Psoas muscle (tissue), 8 donors: ENCODE measurements around the gene CKAP5. TPM values are rescaled to one million over a fixed set of nuclear protein-coding genes. Genes with fewer than 3 reads are reported as not detected.
A peak's percentile ranks its signal among the peaks of the same experiment; 100 is the strongest.

Experiments
- ATAC-seq, 4 donors: fragments of 200-7000 bp; cut with Tn5 transposase; one replicate each; pipeline ENCODE4 v1.9.1; 2020; ENCODE audit warnings: moderate library complexity in 3 of 4, mild to moderate bottlenecking in 2 of 4
- DNase-seq, 2 donors: peaks; one replicate each; pipeline ENCODE4 v3.0.0-alpha.2; 2020
- H3K27ac ChIP-seq: fragments of 200-600 bp; one replicate; pipeline ENCODE4 v1.8.0; 2022
- H3K27me3 ChIP-seq, 3 donors: fragments of 200-600 bp in 1 of 3; one replicate each; pipeline versions ENCODE4 v1.6.1 to v1.8.0; 2013 to 2022; ENCODE audit warnings: low read length in 2 of 3, mild to moderate bottlenecking in 2 of 3, moderate library complexity in 1 of 3; ENCODE audit not compliant: insufficient read depth in 3 of 3
- H3K36me3 ChIP-seq, 2 donors: fragments of 200-600 bp in 1 of 2; one replicate each; pipeline versions ENCODE4 v1.6.1 to v1.8.0; 2013 to 2022; ENCODE audit warnings: low read depth in 1 of 2, mild to moderate bottlenecking in 1 of 2, moderate library complexity in 1 of 2; ENCODE audit not compliant: insufficient read depth in 1 of 2
- H3K4me1 ChIP-seq: fragments of 200-600 bp; one replicate; pipeline ENCODE4 v1.8.0; 2022
- H3K4me3 ChIP-seq: fragments of 200-600 bp; one replicate; pipeline ENCODE4 v1.8.0; 2022; ENCODE audit warnings: mild to moderate bottlenecking
- H3K9me3 ChIP-seq: fragments of 200-600 bp; one replicate; pipeline ENCODE4 v1.8.0; 2022
- WGBS, 3 donors: extraction: QIAGEN DNeasy Blood & Tissue Kit; methylation state at CpG; one replicate each; pipeline versions ENCODE4 v1.1.6 to v1.1.7; 2013; 5-methylcytosine and 5-hydroxymethylcytosine counted together
- intact Hi-C, 2 donors: fragments of 100-400 bp; cut with DNase I; formaldehyde crosslinking; loops; one replicate each; pipeline versions ENCODE4 v1.11.0 to v1.14.2; 2022
- polyA plus RNA-seq, 3 donors: library from polyadenylated mRNA; stranded (reverse); fragments of 200-250 nt; gene quantifications; one replicate each; pipeline ENCODE4 v1.2.3, GENCODE V29; 2013
- total RNA-seq, 4 donors: library from RNA; stranded (reverse); fragmentation: NEBNext Ultra II Directional in 2 of 4; extraction: Animal tissue kit (Norgen Biotek cat#: 25700) in 2 of 4; gene quantifications; one replicate each; pipeline versions ENCODE4 v1.2.1 to v1.2.4, GENCODE V29; 2021 to 2023
- TF ChIP-seq, protein P1 (sequence below): fragments of 200-600 bp; IDR thresholded peaks from one replicate; pipeline ENCODE4 v1.8.0; 2022; ENCODE audit warnings: antibody characterized with exemption
- donor health status: healthy with polysubstance abuse.
- donor health status: DM: no; HTN: no; CAD: no; lungs with moderate emphysema.
- donor health status: Bipolar disorder and iron deficiency.
- donor health status: healthy.
- donor health status: DM: yes; HTN: yes; CAD: no.
- donor health status: DM: no; HTN: no; CAD: no.
- donor health status: DM: no; HTN: no; CAD: no.
- donor health status: DM: yes; HTN: yes; CAD: no.

The CKAP5 gene
- total and polyA plus RNA-seq, 7 donors: 21.0 to 160 (median 86.4) TPM

DNA sequence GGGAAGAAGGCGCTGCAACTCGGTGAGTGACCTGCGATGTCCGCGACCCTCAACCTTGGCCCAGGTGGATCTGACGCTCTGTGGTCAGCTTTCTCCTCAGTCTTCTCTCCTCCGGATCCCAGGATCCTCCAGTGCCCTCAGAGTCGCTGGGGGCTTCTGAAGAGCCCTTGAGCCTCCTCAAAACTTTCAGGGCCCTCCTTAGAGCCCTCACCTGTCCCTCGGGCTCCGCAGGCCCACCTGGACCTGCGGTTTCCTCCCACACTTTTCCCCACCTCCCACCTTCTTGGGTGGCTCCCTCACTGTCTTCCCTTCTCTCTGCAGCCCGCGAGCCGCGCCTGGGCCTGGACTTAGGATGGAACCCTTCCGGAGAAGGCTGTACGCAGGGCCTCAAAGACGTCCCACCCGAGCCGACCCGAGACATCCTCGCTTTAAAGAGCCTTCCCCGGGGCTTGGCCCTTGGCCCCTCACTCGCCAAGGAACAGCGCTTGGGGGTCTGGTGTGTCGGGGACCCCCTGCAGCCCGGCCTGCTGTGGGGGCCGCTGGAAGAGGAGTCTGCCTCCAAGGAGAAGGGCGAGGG is 144.9 kb downstream of the CKAP5 start:
- no peaks in the 10 kb centered on the region for H3K9me3 ChIP-seq
- H3K4me1 ChIP-seq: peaks cover 50% of the 10 kb centered on the region
- 0 to 1% (median 1%) methylated on average over 29 of the region's 29 CpGs for WGBS, 3 donors
- peaks cover 9 to 48% of the 10 kb centered on the region in 2 donors for H3K36me3 ChIP-seq
- peak in 1 of 4 donors; percentile 0 for ATAC-seq
- H3K4me3 ChIP-seq: peak overlapping the region; percentile 99
- DNase-seq: no peak
- H3K27me3 ChIP-seq: no peaks in the 10 kb centered on the region
- intact Hi-C loops: no loop called here
- TF ChIP-seq, protein P1, sequence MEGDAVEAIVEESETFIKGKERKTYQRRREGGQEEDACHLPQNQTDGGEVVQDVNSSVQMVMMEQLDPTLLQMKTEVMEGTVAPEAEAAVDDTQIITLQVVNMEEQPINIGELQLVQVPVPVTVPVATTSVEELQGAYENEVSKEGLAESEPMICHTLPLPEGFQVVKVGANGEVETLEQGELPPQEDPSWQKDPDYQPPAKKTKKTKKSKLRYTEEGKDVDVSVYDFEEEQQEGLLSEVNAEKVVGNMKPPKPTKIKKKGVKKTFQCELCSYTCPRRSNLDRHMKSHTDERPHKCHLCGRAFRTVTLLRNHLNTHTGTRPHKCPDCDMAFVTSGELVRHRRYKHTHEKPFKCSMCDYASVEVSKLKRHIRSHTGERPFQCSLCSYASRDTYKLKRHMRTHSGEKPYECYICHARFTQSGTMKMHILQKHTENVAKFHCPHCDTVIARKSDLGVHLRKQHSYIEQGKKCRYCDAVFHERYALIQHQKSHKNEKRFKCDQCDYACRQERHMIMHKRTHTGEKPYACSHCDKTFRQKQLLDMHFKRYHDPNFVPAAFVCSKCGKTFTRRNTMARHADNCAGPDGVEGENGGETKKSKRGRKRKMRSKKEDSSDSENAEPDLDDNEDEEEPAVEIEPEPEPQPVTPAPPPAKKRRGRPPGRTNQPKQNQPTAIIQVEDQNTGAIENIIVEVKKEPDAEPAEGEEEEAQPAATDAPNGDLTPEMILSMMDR: no peak
- peak overlapping the region; percentile 99 for H3K27ac ChIP-seq

GRCh38 chr11:46700241-46701077 is 145.6 kb downstream of the CKAP5 start, which contains the start of the genes ARHGAP1 and ZNF408:
Gene ARHGAP1 (minus strand): TSS chr11:46700619. CDS start chr11:46696107, 4,512 bp downstream.
Gene ZNF408 (plus strand): TSS chr11:46701031. CDS start chr11:46701048, 17 bp downstream.
- intact Hi-C loops: no loop called here
- H3K4me1 ChIP-seq: peaks cover 56% of the 10 kb centered on the region
- 0% methylated on average over 41 to 44 of the region's 44 CpGs for WGBS, 3 donors

DNA sequence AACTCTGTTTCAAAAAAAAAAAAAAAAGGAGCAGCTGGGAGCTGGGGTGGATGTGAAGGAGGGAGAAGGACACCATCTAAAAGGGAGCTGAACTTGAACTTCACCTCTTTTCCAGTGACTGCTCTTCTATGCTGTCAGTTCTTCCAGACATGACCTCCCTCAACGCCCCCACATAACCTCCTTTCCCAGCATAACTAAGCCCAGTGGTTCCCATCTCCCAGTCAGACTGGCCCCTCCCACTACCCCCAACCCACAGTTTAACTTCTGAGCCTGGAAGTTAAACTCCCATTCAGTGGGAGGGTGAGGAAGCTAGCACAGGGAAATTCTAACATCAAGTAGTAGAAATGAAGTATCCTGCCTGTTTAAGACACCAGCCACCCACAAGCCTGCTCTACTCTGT is 147.5 kb downstream of the CKAP5 start:
- TF ChIP-seq, protein P1: no peak
- Histone ChIP-seq H3K36me3 (peaks cover 9 to 44% of the 10 kb centered on the region in 2 donors), H3K9me3 (no peaks in the 10 kb centered on the region), H3K27ac (no peak overlapping the region), H3K4me1 (peaks cover 56% of the 10 kb centered on the region), H3K4me3 (peak overlapping the region; percentile 99), H3K27me3 (no peaks in the 10 kb centered on the region)
- 32 to 60% (median 50%) methylated on average over 1 of the region's 1 CpG for WGBS, 3 donors
- no peak for ATAC-seq
- DNase-seq: no peak
- intact Hi-C loops: no loop called here

More at GRCh38 chr11:46700241-46701077, 145.6 kb downstream of the CKAP5 start, which contains the start of the genes ARHGAP1 and ZNF408:
- Histone ChIP-seq H3K9me3 (no peaks in the 10 kb centered on the region), H3K36me3 (peaks cover 9 to 44% of the 10 kb centered on the region in 2 donors), H3K4me3 (peak within 1 kb of the TSS; percentile 99), H3K27me3 (no peaks in the 10 kb centered on the region), H3K27ac (peak within 1 kb of the TSS; percentile 99)
- TF ChIP-seq, protein P1: no peak
- peak; percentile 92 to 95 (median 94) for ATAC-seq
- DNase-seq: peak; percentile 99 to 100

DNA sequence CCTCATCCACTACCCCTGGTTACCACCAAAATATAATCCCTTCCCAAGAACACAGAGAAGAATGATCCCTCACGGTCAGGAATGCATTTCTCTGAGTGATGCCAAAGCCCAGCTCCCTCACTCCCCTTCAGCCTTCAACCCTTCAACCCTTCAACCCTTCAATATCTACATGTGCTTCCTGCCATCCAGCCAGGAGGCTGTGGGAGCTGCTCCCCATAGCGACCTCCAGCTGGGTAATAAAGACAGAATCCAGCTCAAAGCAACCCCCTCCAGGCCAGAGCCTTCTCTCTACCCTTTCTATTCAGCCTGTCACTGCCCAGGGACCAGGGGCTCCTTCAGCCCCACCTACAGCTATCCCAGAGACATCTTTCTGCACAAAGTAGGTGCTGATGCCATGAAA is 148.4 kb downstream of the CKAP5 start:
- intact Hi-C loops: no loop called here
- no peak for ATAC-seq
- TF ChIP-seq, protein P1: no peak
- H3K27me3 ChIP-seq: no peaks in the 10 kb centered on the region
- 28 to 45% (median 31%) methylated on average over 2 of the region's 2 CpGs for WGBS, 3 donors
- no peak for DNase-seq
- no peak overlapping the region for H3K4me3 ChIP-seq
- no peaks in the 10 kb centered on the region for H3K9me3 ChIP-seq
- H3K27ac ChIP-seq: peak overlapping the region; percentile 81
- H3K4me1 ChIP-seq: peaks cover 56% of the 10 kb centered on the region
- peaks cover 5 to 43% of the 10 kb centered on the region in 2 donors for H3K36me3 ChIP-seq
